ENCODE results near the gene MCFD2.
"Not testable (repeated sequence)": the region's sequence is repeated elsewhere in the genome, so short reads cannot be mapped to it uniquely, and the experiment has no call there.

The MCFD2 gene

GRCh38 chr2:46901611-46902010, 14.0 kb downstream of the MCFD2 start:
- DNase-seq = no peak

- no peak for DNase-seq
These were observed 15.2 kb downstream of the MCFD2 start for GRCh38 chr2:46900381-46900780.

GRCh38 chr2:46899053-46899452, 16.6 kb downstream of the MCFD2 start:
- DNase-seq = no peak

GRCh38 chr2:46898024-46898423, 17.6 kb downstream of the MCFD2 start:
- DNase-seq = no peak

- no peak for DNase-seq
These were observed 22.2 kb downstream of the MCFD2 start for GRCh38 chr2:46893269-46893939.

GRCh38 chr2:46891956-46892553, 23.6 kb downstream of the MCFD2 start:
- no peak for DNase-seq

- DNase-seq = no peak
These were observed 27.1 kb downstream of the MCFD2 start for GRCh38 chr2:46888421-46888952.

- peak; percentile 69 for DNase-seq
These were observed 28.3 kb downstream of the MCFD2 start for GRCh38 chr2:46887028-46887885.

GRCh38 chr2:46886268-46887027, 29.2 kb downstream of the MCFD2 start:
- DNase-seq = no peak

GRCh38 chr2:46885376-46885775, 30.2 kb downstream of the MCFD2 start:
- DNase-seq = peak; percentile 61

GRCh38 chr2:46879511-46879910, 36.1 kb downstream of the MCFD2 start:
- no peak for DNase-seq

GRCh38 chr2:46878886-46879285, 36.7 kb downstream of the MCFD2 start:
- DNase-seq = no peak

GRCh38 chr2:46878240-46878877, 37.2 kb downstream of the MCFD2 start:
- DNase-seq = no peak

GRCh38 chr2:46877619-46878113, 37.9 kb downstream of the MCFD2 start:
- DNase-seq = no peak

- peak; percentile 84 for DNase-seq
These were observed 38.7 kb downstream of the MCFD2 start for GRCh38 chr2:46876741-46877384.

- not testable (repeated sequence) for DNase-seq
These were observed 39.5 kb downstream of the MCFD2 start for GRCh38 chr2:46875962-46876689.

GRCh38 chr2:46875226-46875899, 40.2 kb downstream of the MCFD2 start:
- DNase-seq = no peak

GRCh38 chr2:46874236-46874929, 41.2 kb downstream of the MCFD2 start:
- DNase-seq = no peak

GRCh38 chr2:46873604-46874068, 42.0 kb downstream of the MCFD2 start:
- DNase-seq = peak; percentile 99

All from fibroblast of skin of abdomen (primary cell).